ENCODE data around the gene VWA8.

VWA8 gene

GRCh38 chr13:41960637-41961465 lies at the start of gene VWA8:
Gene VWA8 (minus strand): TSS chr13:41961109. CDS start chr13:41961015, 94 bp downstream.
- DNase-seq, result no peak

DNA sequence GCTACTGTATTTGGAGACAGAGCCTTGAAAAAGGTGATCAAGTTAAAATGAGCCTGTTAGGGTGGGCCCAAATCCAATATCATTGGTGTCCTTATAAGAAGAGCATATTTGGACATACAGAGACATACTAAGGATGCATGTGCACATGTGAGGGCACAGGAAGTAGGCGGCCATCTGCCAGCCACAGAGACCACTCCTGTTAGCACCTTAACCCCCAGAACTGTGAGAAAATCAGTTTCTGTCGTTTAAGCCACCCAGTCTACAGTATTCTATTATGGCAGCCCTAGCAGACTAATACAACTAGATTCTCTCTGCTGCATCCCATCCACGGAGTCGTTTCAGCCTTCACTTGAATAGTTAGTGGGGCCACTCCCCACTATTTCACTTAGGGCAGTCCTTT lies 48.1 kb upstream of the VWA8 start:
- DNase-seq, result no peak

DNA sequence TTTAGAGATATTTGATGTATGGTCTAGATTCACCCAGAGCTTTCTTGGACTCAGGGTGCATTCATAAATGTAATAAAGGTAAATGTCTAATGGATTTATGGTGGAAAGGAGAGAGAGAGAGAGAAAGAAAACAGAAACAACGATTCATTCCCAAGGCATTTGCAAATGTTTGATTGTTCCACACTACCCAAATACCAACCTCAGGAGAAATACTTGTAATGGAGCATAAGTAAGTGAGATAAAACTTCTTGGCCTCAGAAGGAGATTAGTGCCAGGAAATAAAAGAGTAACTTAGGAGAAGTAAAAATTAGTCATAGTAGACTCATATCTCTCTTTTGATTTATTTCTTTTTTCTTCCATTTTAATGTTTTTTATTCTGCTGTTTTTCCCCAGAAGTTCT lies 46.9 kb upstream of the VWA8 start:
- DNase-seq, result no peak

DNA sequence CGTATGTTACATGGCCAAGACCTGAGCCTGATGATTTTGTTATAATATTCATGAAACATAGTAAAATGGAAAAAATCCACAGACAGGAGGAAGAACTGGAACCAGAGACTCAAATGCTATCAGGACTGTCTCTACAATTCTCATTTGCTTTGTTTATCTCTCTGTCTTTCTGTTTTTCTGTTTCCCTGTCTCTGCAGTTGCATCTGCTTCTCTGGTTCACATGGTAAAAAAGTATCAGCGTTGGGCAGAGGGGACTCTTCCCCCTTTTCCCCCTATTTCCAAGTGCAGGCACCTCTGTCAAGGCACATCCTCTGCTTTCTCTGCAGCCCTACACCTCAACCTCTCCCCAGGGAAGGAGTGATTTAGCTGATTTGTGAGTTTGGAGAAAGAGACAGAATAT lies 41.2 kb upstream of the VWA8 start:
- DNase-seq, result no peak

GRCh38 chr13:42001580-42001979 lies 40.7 kb upstream of the VWA8 start:
- DNase-seq, result no peak

GRCh38 chr13:42000846-42001245 lies 39.9 kb upstream of the VWA8 start:
- no peak for DNase-seq

DNA sequence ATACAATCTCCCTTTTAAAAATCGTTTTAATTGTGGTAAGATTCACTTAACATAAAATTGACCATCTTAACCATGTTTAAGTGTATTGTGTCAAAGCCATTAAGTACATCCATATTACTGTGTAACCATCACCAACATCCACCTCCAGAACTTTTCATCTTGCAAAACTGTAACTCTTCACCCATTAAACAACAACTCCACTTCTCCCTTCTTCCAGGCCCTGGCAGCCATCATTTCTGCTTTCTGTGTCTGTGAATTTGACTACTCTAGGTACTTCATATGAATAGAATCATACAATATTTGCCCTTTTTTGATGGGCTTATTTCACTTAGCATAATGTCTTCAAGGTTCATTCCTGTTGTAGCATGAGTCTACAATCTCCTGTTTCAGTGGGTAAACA lies 36.5 kb upstream of the VWA8 start:
- no peak for DNase-seq

GRCh38 chr13:41995946-41996345 lies 35.0 kb upstream of the VWA8 start:
- no peak for DNase-seq

- DNase-seq, result no peak
These were observed 34.4 kb upstream of the VWA8 start for GRCh38 chr13:41995336-41995735.

- DNase-seq, result no peak
These were observed 33.8 kb upstream of the VWA8 start for GRCh38 chr13:41994696-41995095.

DNA sequence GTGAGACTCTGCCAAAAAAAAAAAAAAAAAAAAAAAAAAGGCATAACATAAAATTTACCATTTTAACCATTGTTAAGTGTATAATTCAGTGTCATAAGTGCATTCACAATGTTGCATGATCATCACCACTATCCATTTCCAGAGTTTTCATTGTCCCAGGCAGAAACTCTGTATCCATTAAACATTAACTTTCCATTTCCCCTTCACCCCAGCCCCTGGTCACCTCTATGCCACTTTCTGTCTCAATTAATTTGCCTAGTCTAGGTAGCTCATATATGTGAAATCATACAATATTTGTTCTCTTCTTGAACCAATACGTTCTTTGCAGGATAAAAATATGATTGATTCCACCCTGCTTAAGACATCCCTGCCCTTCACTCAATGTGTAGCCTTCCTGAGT lies 31.0 kb upstream of the VWA8 start:
- DNase-seq, result no peak

DNA sequence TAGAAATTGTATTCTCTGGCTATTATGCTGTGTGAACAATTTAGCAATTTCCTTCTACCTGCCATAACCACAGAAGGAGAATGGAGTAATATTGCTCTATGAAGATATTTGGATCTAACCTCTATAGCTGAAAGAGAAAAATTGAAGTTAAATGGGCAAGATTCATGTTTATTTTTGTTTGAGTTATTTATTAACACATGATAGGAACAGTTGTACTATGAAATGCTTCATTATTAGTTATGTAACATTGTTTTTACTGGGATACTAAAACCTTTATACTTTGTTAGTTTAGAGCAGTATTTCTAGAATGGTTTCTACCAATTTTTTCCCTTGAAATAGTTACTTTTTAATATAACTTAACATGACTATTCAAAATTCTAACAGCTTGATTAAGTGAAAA lies 27.3 kb upstream of the VWA8 start:
- no peak for DNase-seq

GRCh38 chr13:41985788-41986508 lies 25.0 kb upstream of the VWA8 start:
- DNase-seq, result no peak

GRCh38 chr13:41981951-41982715 lies 21.2 kb upstream of the VWA8 start:
- DNase-seq, result no peak

DNA sequence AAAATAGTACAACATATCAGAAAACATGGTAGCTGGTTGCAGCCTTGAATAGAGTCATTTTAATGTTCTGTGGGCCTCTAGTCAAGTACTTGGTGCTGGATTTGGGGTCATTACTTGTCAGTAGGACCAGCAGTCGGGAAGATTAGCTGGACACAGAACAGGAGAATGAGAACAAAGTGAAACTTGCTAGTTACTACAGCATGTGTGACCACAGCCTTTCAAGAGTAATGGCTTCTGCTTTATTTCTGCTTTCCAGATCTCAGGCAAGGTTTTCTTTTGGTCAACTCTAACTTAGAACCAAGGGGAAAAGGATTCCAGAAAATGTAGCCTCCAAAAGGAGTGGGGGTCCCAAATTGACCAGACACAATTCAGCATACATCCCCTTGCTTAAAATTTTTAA lies 17.1 kb upstream of the VWA8 start:
- no peak for DNase-seq

DNA sequence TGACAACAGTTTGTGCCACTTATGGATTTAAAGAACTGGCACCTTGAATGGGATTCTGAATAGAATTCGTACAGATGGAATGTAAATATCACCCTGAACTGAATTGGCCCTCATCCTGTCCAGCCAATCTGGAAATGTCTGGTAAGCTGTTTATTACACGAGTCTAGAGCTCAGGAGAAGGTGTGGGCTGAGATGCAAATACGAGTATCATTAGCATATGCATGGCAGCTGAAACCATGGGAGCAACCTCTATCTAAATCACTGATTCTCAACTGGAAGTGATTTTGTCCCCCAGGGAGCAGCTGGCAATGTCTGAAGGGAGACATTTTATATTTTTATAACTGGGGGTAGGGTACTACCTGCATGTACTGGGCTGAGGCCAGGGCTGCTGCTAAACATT lies 15.6 kb upstream of the VWA8 start:
- no peak for DNase-seq

DNA sequence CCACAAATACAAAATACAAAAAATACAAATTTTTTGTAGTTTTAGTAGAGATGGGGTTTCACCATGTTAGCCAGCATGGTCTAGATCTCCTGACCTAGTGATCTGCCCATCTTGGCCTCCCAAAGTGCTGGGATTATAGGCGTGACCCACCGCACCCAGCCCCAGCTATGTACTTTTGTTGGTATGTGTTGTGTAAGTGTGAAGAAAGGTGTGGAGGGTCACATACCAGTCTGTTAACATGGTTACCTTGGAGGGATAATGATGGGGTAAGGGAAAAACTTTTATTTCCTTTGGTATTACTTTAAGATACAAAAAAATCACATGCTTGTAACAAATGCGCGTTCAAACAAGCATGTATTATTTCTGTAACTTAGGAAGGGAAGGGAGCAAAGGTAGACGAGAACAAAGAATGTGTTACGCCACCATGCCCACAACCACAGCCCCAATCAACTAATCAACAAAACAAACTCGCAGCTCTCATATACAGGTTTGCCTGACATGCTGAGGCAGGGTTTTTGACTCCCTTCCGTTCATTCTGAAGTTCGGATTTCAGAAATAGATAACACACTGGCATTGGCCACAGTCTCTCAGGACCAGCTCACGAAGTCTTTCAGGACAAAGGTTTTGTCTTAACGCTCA lies 13.5 kb upstream of the VWA8 start:
- no peak for DNase-seq

- DNase-seq, result no peak
These were observed 12.4 kb upstream of the VWA8 start for GRCh38 chr13:41973247-41973741.

GRCh38 chr13:41971848-41972247 lies 10.9 kb upstream of the VWA8 start:
- DNase-seq, result no peak

DNA sequence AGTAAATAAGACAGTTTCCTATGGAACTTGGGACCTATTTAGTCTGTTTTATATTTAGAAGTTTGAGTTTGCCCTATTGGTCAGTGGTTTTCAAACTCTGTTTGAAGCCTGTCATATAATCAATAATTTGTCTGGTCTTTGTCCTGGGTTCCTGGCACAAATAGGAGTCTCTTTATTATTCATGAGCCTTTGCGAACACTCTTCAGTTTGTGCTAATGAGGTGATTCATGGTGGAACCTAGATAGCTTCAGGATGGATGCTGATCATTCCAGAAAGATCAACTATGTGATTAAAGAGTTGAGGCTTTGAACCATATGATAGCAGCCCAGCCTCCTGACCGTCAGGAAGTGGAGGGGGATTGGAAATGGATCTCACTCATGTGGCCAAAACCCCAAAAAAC lies 10.0 kb upstream of the VWA8 start:
- no peak for DNase-seq

- no peak for DNase-seq
These were observed 9.1 kb upstream of the VWA8 start for GRCh38 chr13:41970022-41970421.

DNA sequence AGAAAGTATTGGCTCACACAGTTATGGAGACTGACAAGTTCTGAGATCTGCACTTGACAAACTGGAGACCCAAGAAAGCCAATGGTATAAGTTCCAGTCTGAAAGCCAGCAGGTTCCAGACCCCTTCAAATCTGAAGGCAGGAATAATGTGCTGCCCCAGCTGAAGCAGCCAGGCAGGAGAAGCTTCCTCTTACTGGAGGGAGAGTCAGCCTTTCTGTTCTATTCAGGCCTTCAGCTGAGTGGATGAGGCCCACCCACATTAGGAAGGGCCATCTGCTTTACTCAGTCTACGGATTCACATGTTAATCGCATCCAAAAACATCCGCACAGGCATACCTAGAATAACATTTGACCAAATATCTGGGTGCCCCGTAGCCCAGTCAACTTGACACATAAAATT lies 8.2 kb upstream of the VWA8 start:
- DNase-seq, result no peak

DNA sequence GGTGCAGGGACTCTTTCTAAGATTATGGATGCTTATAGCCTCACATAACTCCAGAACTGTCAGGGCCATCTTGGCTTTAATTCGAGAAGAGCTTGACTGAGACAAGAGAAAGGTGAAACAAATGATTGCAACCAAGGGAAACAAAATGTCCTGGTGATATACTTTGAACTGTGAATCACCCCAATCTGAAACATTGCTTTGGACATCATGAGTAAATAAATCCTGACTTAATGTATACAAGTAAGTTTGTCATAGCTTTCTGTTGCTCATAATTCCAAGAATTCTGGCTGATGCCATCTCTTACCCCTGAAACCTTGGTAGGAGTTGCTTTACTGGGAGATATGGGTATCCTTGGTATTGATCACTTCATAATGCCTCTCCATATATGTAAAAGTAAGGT lies 5.8 kb upstream of the VWA8 start:
- no peak for DNase-seq

Measured in NCI-H1436 treated with DMSO at 0.1 percent for 48 hours (cell line).